ENCODE measurements around the gene EQTN. TPM values are rescaled to one million over a fixed set of nuclear protein-coding genes. Genes with fewer than 3 reads are reported as not detected.

Gene EQTN
- total and polyA plus RNA-seq, 2 of the 8 experiments (the other 6 are each of a cell fraction or from before 2014, with no cell fraction given): 0.23 TPM; not detected in 1

GRCh38 chr9:27311184-27311583 lies 14.2 kb upstream of the EQTN start:
- H3K18ac ChIP-seq (ENCODE audit: extremely low read depth, low read length): no peak overlapping the region
- H3K4ac ChIP-seq (replicated peaks; ENCODE audit: insufficient read length, low read depth, low read length): no peak overlapping the region
- peaks cover 0 to 8% (median 3%) of the 10 kb centered on the region in 4 experiments; a peak in 2 of 7 replicates for H3K27me3 ChIP-seq (replicated peaks in 1 of 4; ENCODE audit: control insufficient read depth in 3 of 4, extremely low read depth in 1 of 4, insufficient read depth in 3 of 4, low read length in 3 of 4)
- H2BK20ac ChIP-seq (ENCODE audit: low read length): no peak overlapping the region
- no peak overlapping the region for H3K9ac ChIP-seq (replicated peaks in 1 of 4; ENCODE audit: extremely low read depth in 1 of 4, low read depth in 3 of 4, low read length in 3 of 4)
- no peak overlapping the region for H2BK12ac ChIP-seq (ENCODE audit: low read depth, low read length)
- H3K79me2 ChIP-seq (ENCODE audit: control insufficient read depth in 1 of 2, insufficient read depth in 2 of 2, low read length in 2 of 2): no peaks in the 10 kb centered on the region
- H3K36me3 ChIP-seq (ENCODE audit: control insufficient read depth in 2 of 4, insufficient read depth in 4 of 4, low read length in 3 of 4): no peaks in the 10 kb centered on the region
- H3K56ac ChIP-seq (replicated peaks; ENCODE audit: insufficient read length, low read depth, low read length): no peak overlapping the region
- WGBS, 2 experiments (ENCODE audit: extremely low coverage in 1 of 2, insufficient coverage in 1 of 2, insufficient read length in 1 of 2, insufficient replicate concordance in 2 of 2, low coverage in 1 of 2, low lambda C conversion rate in 2 of 2, missing lambda C conversion rate in 1 of 2): 90% methylated on average over 2 of the region's 2 CpGs; no CpG with 5 or more reads in 1 of the 2 experiments
- no peak for FAIRE-seq
- CTCF ChIA-PET (ENCODE audit: partially characterized antibody): interaction anchor here (1.3 kb wide), 1 partner anchor 225 kb away, joined by 4 read pairs; no protein-coding TSS in a partner anchor
- no peak overlapping the region for H2AFZ ChIP-seq (ENCODE audit: low read length)
- no peak overlapping the region for H2BK120ac ChIP-seq (replicated peaks; ENCODE audit: low read depth, low read length)
- H3K27ac ChIP-seq (ENCODE audit: low read depth, low read length): no peak overlapping the region
- H4K20me1 ChIP-seq (replicated peaks in 1 of 2; ENCODE audit: control insufficient read depth in 1 of 2, insufficient read depth in 2 of 2, low read length in 2 of 2): no peaks in the 10 kb centered on the region
- TF ChIP-seq TAF1 (IDR thresholded peaks at IDR 0.05; ENCODE audit: low read depth, low read length) (no peak), SUZ12 (IDR thresholded peaks at IDR 0.05; ENCODE audit: low read length) (no peak), POLR2AphosphoS5 (IDR thresholded peaks at IDR 0.05; ENCODE audit: low read depth, low read length) (no peak), GTF2F1 (IDR thresholded peaks at IDR 0.05; ENCODE audit: borderline replicate concordance, low read depth, low read length) (no peak), EGR1 (IDR thresholded peaks at IDR 0.05; ENCODE audit: borderline replicate concordance, low read depth, low read length) (no peak), SP1 (IDR thresholded peaks at IDR 0.05; ENCODE audit: low read depth, low read length) (no peak), JUND (IDR thresholded peaks at IDR 0.05; ENCODE audit: low read length) (no peak), SIX5 (IDR thresholded peaks at IDR 0.05; ENCODE audit: low read depth, low read length) (no peak), GABPA (IDR thresholded peaks at IDR 0.05; ENCODE audit: borderline replicate concordance, insufficient read depth, low read length) (no peak), CHD2 (IDR thresholded peaks at IDR 0.05; ENCODE audit: low read length) (no peak), SIN3A (conservative IDR thresholded peaks at IDR 0.05 in 1 of 2, IDR thresholded peaks at IDR 0.05 in 1 of 2; ENCODE audit: low read depth in 1 of 2, low read length in 2 of 2) (no peak), E2F6 (IDR thresholded peaks at IDR 0.05) (no peak), MAX (IDR thresholded peaks at IDR 0.05) (no peak), SAP30 (IDR thresholded peaks at IDR 0.05; ENCODE audit: insufficient read depth, insufficient replicate concordance, low read length) (no peak)
- H2BK15ac ChIP-seq (ENCODE audit: low read length): no peak overlapping the region
- peaks cover 5 to 13% (median 9%) of the 10 kb centered on the region in 4 experiments; a peak in 5 of 7 replicates for H3K4me1 ChIP-seq (replicated peaks in 1 of 4; ENCODE audit: control insufficient read depth in 3 of 4, insufficient read depth in 4 of 4, low read length in 3 of 4)
- H3K9me3 ChIP-seq (ENCODE audit: insufficient read depth in 2 of 2, low read depth in 1 of 2, low read length in 1 of 2): 0 out of 4 replicates have a peak, but pooled peaks cover 0 to 2% of the 10 kb centered on the region in 2 experiments
- no peaks in the 10 kb centered on the region for H3K23me2 ChIP-seq (ENCODE audit: low read depth, low read length)
- H3K4me3 ChIP-seq (ENCODE audit: extremely low read depth in 1 of 4, insufficient read depth in 2 of 4, low read depth in 3 of 4, low read length in 4 of 4): no peak overlapping the region
- no peak overlapping the region for H4K91ac ChIP-seq (replicated peaks; ENCODE audit: insufficient read length, low read length)
- H3K79me1 ChIP-seq (ENCODE audit: low read depth, low read length): no peaks in the 10 kb centered on the region
- no peak overlapping the region for H3K23ac ChIP-seq (ENCODE audit: insufficient read length)
- H3K4me2 ChIP-seq (ENCODE audit: insufficient read depth in 1 of 2, low read depth in 2 of 2, low read length in 2 of 2): no peak overlapping the region
- no peak overlapping the region for H3K14ac ChIP-seq (ENCODE audit: insufficient read length)
- H2BK5ac ChIP-seq (ENCODE audit: low read depth, low read length): no peak overlapping the region
- no peak overlapping the region for H4K5ac ChIP-seq (ENCODE audit: insufficient read length, low read depth, low read length)
- POLR2A ChIA-PET (ENCODE audit: partially characterized antibody): no interaction called here
- no peak overlapping the region for H2AK5ac ChIP-seq (ENCODE audit: low read depth, low read length)
- H4K8ac ChIP-seq (ENCODE audit: extremely low read depth, insufficient read depth, low read length): no peak overlapping the region
- no peak for DNase-seq (ENCODE audit: low read depth in 1 of 2, low spot score in 2 of 2)

Measured in H1 (cell line).